Measurements from ENCODE around the gene NUCKS1. TPM values are rescaled to one million over a fixed set of nuclear protein-coding genes. Genes with fewer than 3 reads are reported as not detected.
"Not testable (repeated sequence)": the region's sequence is repeated elsewhere in the genome, so short reads cannot be mapped to it uniquely, and the experiment has no call there.

NUCKS1 gene
- total RNA-seq, 2 donors from 2014 or later, result 192 to 257 TPM

DNA sequence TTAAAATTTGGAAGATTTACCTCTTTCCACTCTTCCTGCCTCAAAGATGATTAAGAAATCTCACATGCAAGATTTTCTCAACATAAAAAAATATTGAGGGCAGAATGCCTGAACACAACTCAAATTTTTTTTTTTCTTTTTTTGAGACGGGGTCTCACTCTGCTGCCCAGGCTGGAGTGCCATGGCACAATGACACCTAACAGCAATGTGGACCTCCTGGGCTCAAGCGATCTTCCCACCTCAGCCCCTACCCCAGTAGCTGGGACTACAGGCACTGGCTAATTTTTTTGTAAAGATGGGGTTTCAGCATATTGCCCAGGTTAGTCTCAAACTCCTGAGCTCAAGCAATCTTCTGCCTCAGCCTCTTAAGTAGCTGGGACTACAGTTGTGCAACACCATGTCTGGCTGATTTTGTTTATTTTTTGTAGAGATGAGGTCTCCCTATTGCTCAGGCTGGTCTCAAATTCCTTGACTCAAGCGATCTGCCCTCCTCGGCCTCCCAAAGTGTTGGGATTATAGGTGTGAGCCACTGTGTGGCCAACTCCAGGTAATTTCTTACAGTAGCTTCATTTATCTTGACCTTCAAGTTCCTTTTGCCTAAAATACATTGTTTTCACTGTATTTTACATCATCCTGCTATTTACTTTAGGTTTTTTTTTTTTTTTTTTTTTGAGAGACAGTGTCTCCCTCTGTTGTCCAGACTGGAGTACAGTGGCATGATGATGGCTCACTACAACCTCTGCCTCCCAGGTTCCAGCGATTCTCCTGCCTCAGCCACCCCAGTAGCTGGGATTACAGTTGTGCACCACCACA is 10.4 kb downstream of the NUCKS1 start:
- no peak for ATAC-seq (replicated peaks in 1 of 2)
- DNase-seq, result no peak
- Mint-ChIP-seq H3K27ac (peak overlapping the region; percentile 71), H3K27me3 (ENCODE audit: low read depth) (no peaks in the 10 kb centered on the region), H3K9me3 (no peaks in the 10 kb centered on the region), H3K4me1 (ENCODE audit: low read depth) (peaks cover 48% of the 10 kb centered on the region), H3K36me3 (ENCODE audit: insufficient read depth in 2 of 2) (peaks cover 4 to 14% of the 10 kb centered on the region in 2 donors), H3K4me3 (no peak overlapping the region)

DNA sequence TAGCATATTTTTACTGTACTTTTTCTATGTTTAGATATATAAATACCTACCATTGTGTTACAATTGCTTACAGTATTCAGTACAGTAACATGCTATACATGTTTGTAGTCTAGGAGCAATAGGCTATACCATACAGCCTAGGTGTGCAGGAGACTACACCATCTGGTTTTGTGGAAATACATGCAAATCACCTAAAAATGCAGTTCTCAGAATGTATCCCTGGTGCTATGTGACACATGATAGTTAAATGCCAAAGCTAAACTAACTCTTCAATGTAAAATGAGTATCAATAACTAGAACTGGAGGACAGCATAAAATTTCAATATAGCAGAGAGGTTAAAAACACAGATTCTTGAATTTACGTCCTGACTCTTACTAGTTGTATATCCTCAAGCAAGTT is 14.8 kb downstream of the NUCKS1 start:
- H3K27ac Mint-ChIP-seq, result peak overlapping the region; percentile 61
- peak in 1 of 2 donors; percentile 62 for ATAC-seq (replicated peaks in 1 of 2)

DNA sequence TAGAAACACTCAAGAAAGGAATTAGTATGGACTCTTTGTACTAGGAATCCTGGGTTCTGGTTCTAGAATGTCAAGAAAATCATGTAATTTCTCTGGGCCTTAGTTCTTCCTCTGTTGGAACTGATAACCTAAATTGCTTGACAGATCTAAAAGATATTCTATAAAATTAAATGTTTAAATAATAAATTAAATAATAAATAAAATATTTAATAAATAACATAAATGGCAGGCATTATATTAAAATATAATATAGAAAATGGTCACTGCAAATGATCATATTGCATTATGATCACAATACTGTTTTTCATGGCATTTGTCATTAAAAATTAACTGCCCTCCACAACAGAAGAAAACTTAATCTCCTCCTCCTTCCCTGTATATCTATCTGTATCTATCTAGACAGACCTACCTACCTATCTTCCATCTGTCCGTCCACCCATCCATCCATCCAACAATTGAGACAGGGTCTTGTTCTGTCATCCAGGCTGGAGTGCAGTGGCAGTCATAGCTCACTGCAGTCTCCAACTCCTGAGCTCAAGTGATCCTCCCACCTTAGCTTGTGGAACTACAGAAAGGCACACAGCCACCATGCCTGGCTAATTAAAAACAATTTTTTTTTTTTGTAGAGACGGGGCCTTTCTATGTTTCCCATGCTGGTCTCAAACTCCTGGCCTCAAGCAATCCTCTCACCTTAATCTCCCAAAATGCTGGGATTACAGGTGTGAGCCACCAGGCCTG is 16.4 kb downstream of the NUCKS1 start:
- Mint-ChIP-seq H3K27me3 (ENCODE audit: low read depth) (no peaks in the 10 kb centered on the region), H3K4me1 (ENCODE audit: low read depth) (peaks cover 59% of the 10 kb centered on the region), H3K4me3 (no peak overlapping the region), H3K36me3 (ENCODE audit: insufficient read depth in 2 of 2) (peaks cover 6 to 17% of the 10 kb centered on the region in 2 donors), H3K9me3 (no peaks in the 10 kb centered on the region), H3K27ac (no peak overlapping the region)
- ATAC-seq (replicated peaks in 1 of 2) (no peak), DNase-seq (no peak)

More for the DNA sequence above, 14.8 kb downstream of the NUCKS1 start:
- Mint-ChIP-seq H3K9me3 (no peaks in the 10 kb centered on the region), H3K4me3 (peak overlapping the region in 1 of 2 donors; percentile 55), H3K4me1 (ENCODE audit: low read depth) (peaks cover 59% of the 10 kb centered on the region), H3K36me3 (ENCODE audit: insufficient read depth in 2 of 2) (peaks cover 6 to 24% of the 10 kb centered on the region in 2 donors), H3K27me3 (ENCODE audit: low read depth) (no peaks in the 10 kb centered on the region)
- DNase-seq, result no peak

DNA sequence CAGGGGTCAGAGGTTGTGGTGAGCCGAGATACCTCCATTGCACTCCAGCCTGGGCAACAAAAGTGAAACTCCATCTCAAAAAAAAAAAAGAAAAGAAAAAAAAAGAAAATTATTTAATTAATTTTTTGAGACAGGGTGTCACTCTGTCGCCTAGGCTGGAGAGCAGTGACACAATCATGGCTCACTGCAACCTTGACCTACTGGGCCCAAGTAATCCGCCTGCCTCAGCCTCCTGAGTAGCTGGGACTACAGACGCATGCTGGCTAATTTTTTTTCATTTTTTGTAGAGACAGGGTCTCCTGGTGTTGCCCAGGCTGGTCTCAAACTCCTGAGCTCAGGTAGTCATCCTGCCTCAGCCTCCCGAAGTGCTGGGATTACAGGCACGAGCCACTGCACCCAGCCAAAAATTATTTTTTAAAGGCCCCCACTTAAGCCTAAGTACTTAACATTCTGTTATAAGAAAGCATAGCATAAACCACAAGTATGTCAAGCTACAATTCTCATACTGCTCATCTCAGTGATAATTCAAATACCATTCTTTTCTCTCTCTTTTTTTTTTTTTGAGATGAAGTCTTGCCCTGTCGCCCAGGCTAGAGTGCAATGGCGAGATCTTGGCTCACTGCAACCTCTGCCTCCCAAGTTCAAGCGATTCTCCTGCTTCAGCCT is 19.9 kb downstream of the NUCKS1 start:
- DNase-seq, result no peak
- no peak overlapping the region for H3K27ac Mint-ChIP-seq
- no peaks in the 10 kb centered on the region for H3K27me3 Mint-ChIP-seq (ENCODE audit: low read depth)
- H3K4me3 Mint-ChIP-seq, result no peak overlapping the region
- H3K9me3 Mint-ChIP-seq, result no peaks in the 10 kb centered on the region
- H3K36me3 Mint-ChIP-seq (ENCODE audit: insufficient read depth in 2 of 2), result peaks cover 2 to 31% of the 10 kb centered on the region in 2 donors
- H3K4me1 Mint-ChIP-seq (ENCODE audit: low read depth), result peaks cover 51% of the 10 kb centered on the region
- no peak for ATAC-seq (replicated peaks in 1 of 2)

DNA sequence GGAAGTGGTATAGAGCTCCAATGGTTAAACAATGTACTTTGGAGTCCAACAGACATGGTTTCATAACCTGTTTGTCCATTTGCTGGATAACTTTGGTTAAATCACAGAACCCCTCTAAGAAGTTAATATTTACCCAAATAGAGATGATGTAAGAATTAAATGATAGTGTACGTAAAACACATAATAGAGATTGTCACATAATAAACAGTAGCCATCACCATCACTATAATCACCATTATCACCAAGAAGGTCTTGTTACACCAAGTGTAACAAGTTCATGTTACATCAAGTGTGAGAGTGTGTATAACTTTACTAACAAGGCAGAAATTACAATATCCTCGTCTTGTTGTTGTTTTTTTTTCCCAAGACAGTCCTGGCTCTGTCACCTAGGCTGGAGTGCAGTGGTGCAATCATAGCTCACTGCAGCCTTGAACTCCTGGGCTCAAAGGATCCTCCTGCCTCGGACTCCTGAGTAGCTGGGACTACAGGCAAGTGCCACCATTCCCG is 23.3 kb downstream of the NUCKS1 start:
- no peak overlapping the region for H3K27ac Mint-ChIP-seq
- ATAC-seq (replicated peaks in 1 of 2), result no peak

DNA sequence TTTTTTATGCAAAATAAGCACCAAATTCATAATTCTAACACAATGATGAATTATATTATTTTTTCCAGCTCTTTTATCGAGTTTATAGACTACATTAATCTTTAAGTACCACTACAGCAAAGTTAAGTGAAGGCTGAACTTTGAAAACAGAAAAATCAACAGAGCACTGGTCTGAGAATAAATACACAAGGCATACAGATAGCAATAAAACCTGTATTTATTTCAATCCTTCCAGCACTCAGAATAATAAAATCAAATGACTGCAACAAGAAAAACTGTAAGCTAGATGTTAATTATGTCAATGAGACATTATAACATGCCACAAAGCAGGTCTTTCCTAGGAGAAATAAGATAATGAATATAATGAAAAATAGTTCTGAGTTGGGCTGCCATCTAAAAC is 24.5 kb downstream of the NUCKS1 start:
- Mint-ChIP-seq H3K27me3 (ENCODE audit: low read depth) (no peaks in the 10 kb centered on the region), H3K4me1 (ENCODE audit: low read depth) (peaks cover 20% of the 10 kb centered on the region), H3K27ac (peak overlapping the region; percentile 8), H3K9me3 (peaks cover 0 to 3% of the 10 kb centered on the region in 2 donors), H3K4me3 (no peak overlapping the region), H3K36me3 (ENCODE audit: insufficient read depth in 2 of 2) (peaks cover 6 to 47% of the 10 kb centered on the region in 2 donors)
- ATAC-seq (replicated peaks in 1 of 2) (no peak), DNase-seq (no peak)

More for the DNA sequence above, 23.3 kb downstream of the NUCKS1 start:
- Mint-ChIP-seq H3K4me1 (ENCODE audit: low read depth) (peaks cover 27% of the 10 kb centered on the region), H3K27me3 (ENCODE audit: low read depth) (no peaks in the 10 kb centered on the region), H3K36me3 (ENCODE audit: insufficient read depth in 2 of 2) (peaks cover 3 to 44% of the 10 kb centered on the region in 2 donors), H3K9me3 (no peaks in the 10 kb centered on the region), H3K4me3 (no peak overlapping the region)
- no peak for DNase-seq

DNA sequence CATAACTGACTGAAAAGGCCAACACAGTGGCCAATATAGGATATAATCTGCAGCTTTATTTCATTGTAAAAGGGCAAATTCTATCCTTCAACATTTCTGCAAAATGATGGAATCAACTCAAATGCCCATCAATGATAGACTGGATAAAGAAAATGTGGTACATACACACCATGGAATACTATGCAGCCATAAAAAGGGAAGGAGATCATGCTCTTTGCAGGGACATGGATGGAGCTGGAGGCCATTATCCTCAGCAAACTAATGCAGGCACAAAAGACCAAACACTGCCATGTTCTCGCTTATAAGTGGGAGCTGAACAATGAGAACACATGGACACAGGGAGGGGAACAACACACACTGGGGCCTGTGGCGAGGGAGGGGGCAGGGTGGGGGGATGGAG is 29.2 kb downstream of the NUCKS1 start:
- H3K27me3 Mint-ChIP-seq (ENCODE audit: low read depth); ATAC-seq (replicated peaks in 1 of 2); DNase-seq; H3K4me3 Mint-ChIP-seq; H3K9me3 Mint-ChIP-seq: not testable (repeated sequence)
- Mint-ChIP-seq H3K27ac (peak overlapping the region; percentile 7), H3K4me1 (ENCODE audit: low read depth) (peaks cover 26% of the 10 kb centered on the region), H3K36me3 (ENCODE audit: insufficient read depth in 2 of 2) (peaks cover 16 to 61% of the 10 kb centered on the region in 2 donors)

DNA sequence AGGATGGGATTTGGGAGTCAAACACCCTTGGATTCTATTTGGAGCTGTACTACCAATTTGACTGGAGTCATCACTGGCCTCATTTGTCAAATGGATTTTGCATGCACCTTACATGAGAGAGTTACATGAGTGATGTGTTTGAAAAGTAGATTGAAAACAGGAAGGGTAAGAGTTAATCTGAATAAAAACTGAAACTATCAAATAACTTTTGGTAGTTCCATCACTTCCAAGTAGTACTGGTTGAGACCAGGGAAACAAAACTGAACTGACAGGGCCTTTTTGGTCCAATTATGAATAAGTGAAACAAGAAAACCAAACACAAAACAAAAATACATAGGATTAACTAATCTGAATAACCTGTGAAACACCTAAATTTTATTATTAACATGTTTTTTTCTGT is 30.2 kb downstream of the NUCKS1 start:
- ATAC-seq (replicated peaks in 1 of 2), result peak; percentile 75 to 84
- DNase-seq, result no peak

DNA sequence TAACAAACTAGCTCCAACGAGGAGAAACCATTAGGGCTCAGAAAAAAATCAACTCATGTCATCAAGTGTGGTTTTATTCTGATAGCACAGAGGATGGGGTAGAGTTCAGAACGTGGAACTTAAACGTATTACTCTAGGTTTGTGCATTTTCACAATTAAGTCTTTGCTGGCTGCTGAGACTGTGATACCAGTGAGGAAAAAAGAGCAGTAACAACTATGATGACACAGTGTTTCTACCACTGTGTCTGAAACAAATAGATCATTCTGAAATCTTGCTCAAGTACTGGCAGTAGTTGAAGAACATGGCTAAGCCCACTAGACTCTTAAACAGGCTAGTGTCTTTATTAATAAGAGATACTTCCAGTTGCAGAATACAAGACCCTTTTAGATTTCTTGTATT is 31.0 kb downstream of the NUCKS1 start:
- Mint-ChIP-seq H3K27me3 (ENCODE audit: low read depth) (no peaks in the 10 kb centered on the region), H3K27ac (peak overlapping the region; percentile 91), H3K36me3 (ENCODE audit: insufficient read depth in 2 of 2) (peaks cover 16 to 58% of the 10 kb centered on the region in 2 donors), H3K4me3 (no peak overlapping the region), H3K4me1 (ENCODE audit: low read depth) (peaks cover 26% of the 10 kb centered on the region), H3K9me3 (peaks cover 0 to 3% of the 10 kb centered on the region in 2 donors)
- ATAC-seq (replicated peaks in 1 of 2), result peak in 1 of 2 donors; percentile 51
- no peak for DNase-seq

More for the DNA sequence above, 30.2 kb downstream of the NUCKS1 start:
- Mint-ChIP-seq H3K4me3 (peak overlapping the region in 1 of 2 donors; percentile 38), H3K4me1 (ENCODE audit: low read depth) (peaks cover 26% of the 10 kb centered on the region), H3K27ac (peak overlapping the region; percentile 75), H3K36me3 (ENCODE audit: insufficient read depth in 2 of 2) (peaks cover 16 to 62% of the 10 kb centered on the region in 2 donors), H3K9me3 (peaks cover 0 to 3% of the 10 kb centered on the region in 2 donors), H3K27me3 (ENCODE audit: low read depth) (no peaks in the 10 kb centered on the region)

DNA sequence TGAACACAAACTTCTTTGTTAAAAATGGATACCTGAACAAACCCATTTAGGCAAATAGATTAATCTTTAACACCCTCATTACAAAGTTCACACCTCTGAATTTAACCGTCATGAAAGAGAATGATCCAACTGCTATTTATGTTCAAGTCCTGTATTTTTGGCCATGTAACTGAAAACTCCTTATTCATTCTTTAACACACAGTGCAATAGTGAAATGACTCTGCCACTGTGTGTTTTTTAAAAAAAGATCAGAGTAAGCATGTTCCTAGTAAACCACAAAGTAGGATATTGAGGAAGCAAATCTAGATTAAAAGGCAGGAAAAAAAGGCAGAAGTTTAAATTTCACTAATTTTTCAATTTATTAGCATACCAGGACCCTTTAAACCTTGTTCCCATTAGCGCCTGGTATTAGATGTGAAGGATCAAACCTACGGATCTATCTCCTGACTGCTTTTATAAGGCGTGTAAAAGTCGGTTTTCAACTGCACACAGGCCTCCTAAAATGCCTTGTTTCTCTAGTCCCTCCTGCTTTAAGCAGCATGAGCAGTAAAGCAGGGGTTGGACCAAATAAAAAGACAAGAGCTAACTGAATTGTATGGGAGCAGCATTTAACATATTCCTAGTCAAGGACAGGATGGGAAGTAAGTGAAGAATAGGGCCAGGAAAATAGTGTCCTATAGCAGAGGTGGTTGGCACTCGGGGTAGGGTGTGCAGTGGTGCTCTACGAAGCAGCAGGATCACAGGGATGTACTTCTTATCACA is 33.4 kb downstream of the NUCKS1 start:
- Mint-ChIP-seq H3K36me3 (ENCODE audit: insufficient read depth in 2 of 2) (peaks cover 13 to 46% of the 10 kb centered on the region in 2 donors), H3K27me3 (ENCODE audit: low read depth) (no peaks in the 10 kb centered on the region), H3K9me3 (peaks cover 0 to 3% of the 10 kb centered on the region in 2 donors), H3K4me3 (no peak overlapping the region), H3K4me1 (ENCODE audit: low read depth) (peaks cover 26% of the 10 kb centered on the region), H3K27ac (peak overlapping the region; percentile 2)
- no peak for DNase-seq
- no peak for ATAC-seq (replicated peaks in 1 of 2)

DNA sequence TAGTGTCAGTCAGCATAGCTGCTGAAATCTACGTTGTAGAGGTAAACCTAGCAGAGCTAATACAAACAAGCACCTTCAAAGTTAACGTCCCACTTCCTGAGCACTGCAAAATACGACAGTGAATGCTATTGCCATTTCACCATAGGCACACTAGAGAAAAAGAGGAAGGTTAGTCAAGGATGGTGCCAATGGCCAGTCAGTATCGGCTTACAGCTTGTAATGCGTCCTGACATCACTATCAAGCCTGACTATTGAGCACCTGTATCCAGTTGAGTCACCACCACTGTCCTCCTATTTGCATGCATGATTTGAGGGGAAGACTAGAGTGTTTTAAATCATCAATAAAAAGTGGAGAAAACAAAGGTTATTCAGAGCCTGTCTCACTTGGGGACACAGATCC is 34.4 kb downstream of the NUCKS1 start:
- no peak overlapping the region for H3K27ac Mint-ChIP-seq
- no peak overlapping the region for H3K4me3 Mint-ChIP-seq
- peaks cover 28% of the 10 kb centered on the region for H3K4me1 Mint-ChIP-seq (ENCODE audit: low read depth)
- peaks cover 13 to 46% of the 10 kb centered on the region in 2 donors for H3K36me3 Mint-ChIP-seq (ENCODE audit: insufficient read depth in 2 of 2)
- DNase-seq (no peak), ATAC-seq (replicated peaks in 1 of 2) (no peak)
- H3K27me3 Mint-ChIP-seq (ENCODE audit: low read depth), result no peaks in the 10 kb centered on the region
- H3K9me3 Mint-ChIP-seq, result peaks cover 0 to under 1% of the 10 kb centered on the region in 2 donors

DNA sequence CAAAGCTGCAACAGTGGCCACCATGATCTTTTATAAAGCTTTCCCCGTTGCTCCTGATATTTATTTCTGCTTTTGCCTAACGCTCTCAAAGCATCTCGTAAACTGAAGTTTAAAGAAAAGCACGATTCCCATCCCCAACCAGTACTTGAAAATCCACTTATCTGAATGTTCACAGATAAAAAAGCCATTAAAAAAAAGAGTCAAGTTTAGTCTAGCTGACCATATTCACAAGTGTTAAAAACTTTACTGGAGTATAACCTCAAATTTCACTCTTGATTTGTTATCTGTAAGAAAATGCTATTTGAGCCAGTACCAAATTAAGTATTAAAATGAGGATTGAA is 35.1 kb downstream of the NUCKS1 start:
- no peak overlapping the region for H3K27ac Mint-ChIP-seq
- ATAC-seq (replicated peaks in 1 of 2) (no peak), DNase-seq (no peak)
- peaks cover 21% of the 10 kb centered on the region for H3K4me1 Mint-ChIP-seq (ENCODE audit: low read depth)
- H3K36me3 Mint-ChIP-seq (ENCODE audit: insufficient read depth in 2 of 2), result peaks cover 10 to 41% of the 10 kb centered on the region in 2 donors
- no peaks in the 10 kb centered on the region for H3K27me3 Mint-ChIP-seq (ENCODE audit: low read depth)
- H3K9me3 Mint-ChIP-seq, result no peaks in the 10 kb centered on the region
- no peak overlapping the region for H3K4me3 Mint-ChIP-seq

Measured in activated T-cell treated with anti-CD3 and anti-CD28 coated beads, Interleukin-2, amount 50 U/mL, for 72 hours (primary cell).